GM19372 (cell line): ENCODE measurements around the gene FRMPD2.
"Not testable (repeated sequence)": the region's sequence is repeated elsewhere in the genome, so short reads cannot be mapped to it uniquely, and the experiment has no call there.

Experiments
- ATAC-seq: cut with Tn5 transposase; IDR thresholded peaks from one replicate; pipeline ENCODE4 v1.9.1; 2021; ENCODE audit warnings: mild to moderate bottlenecking, low read depth, moderate library complexity; ENCODE audit not compliant: unreplicated experiment

FRMPD2 gene

GRCh38 chr10:48211777-48212176 lies 62.7 kb downstream of the FRMPD2 start:
- ATAC-seq: no peak

- ATAC-seq: no peak
Measured at GRCh38 chr10:48210966-48211365, 63.5 kb downstream of the FRMPD2 start.

GRCh38 chr10:48210391-48210790 lies 64.1 kb downstream of the FRMPD2 start:
- ATAC-seq: no peak

- no peak for ATAC-seq
Measured at GRCh38 chr10:48209241-48209640, 65.3 kb downstream of the FRMPD2 start.

GRCh38 chr10:48207853-48208252 lies 66.6 kb downstream of the FRMPD2 start:
- ATAC-seq: no peak

- ATAC-seq: no peak
Measured at GRCh38 chr10:48206482-48207250, 67.8 kb downstream of the FRMPD2 start.

- ATAC-seq: no peak
Measured at GRCh38 chr10:48205918-48206317, 68.6 kb downstream of the FRMPD2 start.

GRCh38 chr10:48199580-48200377 lies 74.7 kb downstream of the FRMPD2 start:
- ATAC-seq: no peak

GRCh38 chr10:48197236-48197899 lies 77.1 kb downstream of the FRMPD2 start:
- no peak for ATAC-seq

- ATAC-seq: no peak
Measured at GRCh38 chr10:48195803-48196202, 78.7 kb downstream of the FRMPD2 start.

- no peak for ATAC-seq
Measured at GRCh38 chr10:48194830-48195229, 79.7 kb downstream of the FRMPD2 start.

- ATAC-seq: no peak
Measured at GRCh38 chr10:48193556-48193955, 80.9 kb downstream of the FRMPD2 start.

- ATAC-seq: no peak
Measured at GRCh38 chr10:48192881-48193450, 81.5 kb downstream of the FRMPD2 start.

- ATAC-seq: no peak
Measured at GRCh38 chr10:48187713-48188485, 86.6 kb downstream of the FRMPD2 start.

- ATAC-seq: no peak
Measured at GRCh38 chr10:48187126-48187525, 87.4 kb downstream of the FRMPD2 start.

- ATAC-seq: not testable (repeated sequence)
Measured at GRCh38 chr10:48186264-48186804, 88.2 kb downstream of the FRMPD2 start.

GRCh38 chr10:48184224-48184623 lies 90.3 kb downstream of the FRMPD2 start:
- no peak for ATAC-seq

- not testable (repeated sequence) for ATAC-seq
Measured at GRCh38 chr10:48172715-48173114, 101.8 kb downstream of the FRMPD2 start.

- ATAC-seq: not testable (repeated sequence)
Measured at GRCh38 chr10:48160670-48161069, 113.8 kb downstream of the FRMPD2 start.

- not testable (repeated sequence) for ATAC-seq
Measured at GRCh38 chr10:48160163-48160562, 114.3 kb downstream of the FRMPD2 start.
